Gastroesophageal sphincter (tissue), 4 donors: ENCODE results near the gene SLC1A3. TPM values are rescaled to one million over a fixed set of nuclear protein-coding genes. Genes with fewer than 3 reads are reported as not detected.

Source experiments
- ATAC-seq: fragments of 150-250 bp; one replicate; pipeline ENCODE4 v1.9.1; 2016; ENCODE audit warnings: mild to moderate bottlenecking, moderate library complexity
- H3K27ac ChIP-seq, 4 donors: fragments of 200-600 bp; sonication (generic) in 3 of 4; 1 replicate in 3 of 4; 2 replicates in 1 of 4; pipeline ENCODE4 v1.5.1; 2016 to 2019
- H3K27me3 ChIP-seq: fragments of 200-600 bp; sonication (generic); one replicate; pipeline ENCODE4 v1.5.1; 2019
- H3K36me3 ChIP-seq, 2 donors: fragments of 200-600 bp; sonication (generic); one replicate each; pipeline ENCODE4 v1.5.1; 2019; ENCODE audit warnings: control low read depth in 1 of 2
- H3K4me1 ChIP-seq, 3 donors: fragments of 200-600 bp; sonication (generic); 1 replicate in 2 of 3; 2 replicates in 1 of 3; pipeline ENCODE4 v1.5.1; 2016 to 2019; ENCODE audit warnings: control low read depth in 2 of 3
- H3K4me3 ChIP-seq, 2 donors: fragments of 200-600 bp; sonication (generic); one replicate each; pipeline ENCODE4 v1.5.1; 2019; ENCODE audit warnings: mild to moderate bottlenecking in 1 of 2, moderate library complexity in 1 of 2
- H3K9me3 ChIP-seq, 3 donors: fragments of 200-600 bp; sonication (generic); one replicate each; pipeline ENCODE4 v1.5.1; 2017 to 2019; ENCODE audit warnings: control low read depth in 2 of 3
- CTCF ChIP-seq, 4 experiments: fragments of 200-600 bp in 2 of 4; fragments of 450-650 bp in 2 of 4; sonication (generic) in 1 of 4; IDR thresholded peaks; one replicate each; pipeline ENCODE4 v1.5.1; 2017 to 2019; ENCODE audit warnings: antibody characterized with exemption in 4 of 4, mild to moderate bottlenecking in 2 of 4, moderate library complexity in 2 of 4
- EP300 ChIP-seq: sonication (generic); formaldehyde crosslinking; IDR thresholded peaks from one replicate; pipeline ENCODE4 v1.6.1; 2017; ENCODE audit warnings: antibody characterized with exemption, mild to moderate bottlenecking
- POLR2A ChIP-seq, 2 donors: fragments of 450-650 bp; IDR thresholded peaks; one replicate each; pipeline ENCODE4 v1.6.1; 2017; ENCODE audit warnings: antibody characterized with exemption in 2 of 2, mild to moderate bottlenecking in 2 of 2, moderate library complexity in 1 of 2
- POLR2AphosphoS5 ChIP-seq: sonication (generic); formaldehyde crosslinking; IDR thresholded peaks from one replicate; pipeline ENCODE4 v1.6.1; 2017; ENCODE audit warnings: antibody characterized with exemption
- WGBS, 2 donors: methylation state at CpG; one replicate each; pipeline ENCODE4 v1.1.5; 2018; ENCODE audit warnings: low coverage in 1 of 2; 5-methylcytosine and 5-hydroxymethylcytosine counted together
- small RNA-seq, 4 donors: library from RNA; depleted of rRNA; stranded (forward); fragments of <200 nt; gene quantifications; one replicate each; pipeline ENCODE3, GENCODE V24; 2016
- total RNA-seq, 4 donors: library from RNA; depleted of rRNA; stranded (reverse); fragments of >200 nt; gene quantifications; one replicate each; pipeline ENCODE4 v1.1.0, GENCODE V29; 2016

Gene SLC1A3
- total RNA-seq, 4 donors from 2014 or later = 8.9 to 24.6 (median 16.4) TPM

- H3K9me3 ChIP-seq = no peaks in the 10 kb centered on the region
- WGBS, 2 donors = 100% methylated on average over 1 to 3 of the region's 6 CpGs
- ATAC-seq = no peak
- TF ChIP-seq EP300 = no peak
- TF ChIP-seq POLR2AphosphoS5 = no peak
- no peak for TF ChIP-seq POLR2A (IDR thresholded peaks at IDR 0.05)
- TF ChIP-seq CTCF (IDR thresholded peaks at IDR 0.05) = no peak
- H3K4me3 ChIP-seq = no peak overlapping the region
- H3K36me3 ChIP-seq = no peaks in the 10 kb centered on the region
- H3K4me1 ChIP-seq = peaks cover 0 to 5% (median 0%) of the 10 kb centered on the region in 3 donors
- H3K27ac ChIP-seq = no peak overlapping the region
- H3K27me3 ChIP-seq = peaks cover 8% of the 10 kb centered on the region
These were observed 124.3 kb downstream of the SLC1A3 start for GRCh38 chr5:36730537-36731216.

GRCh38 chr5:36733183-36733582, 126.8 kb downstream of the SLC1A3 start:
- Histone ChIP-seq H3K27me3 (peaks cover 8% of the 10 kb centered on the region), H3K4me1 (peaks cover 0 to 5% (median 0%) of the 10 kb centered on the region in 3 donors), H3K36me3 (no peaks in the 10 kb centered on the region), H3K4me3 (no peak overlapping the region), H3K27ac (no peak overlapping the region), H3K9me3 (no peaks in the 10 kb centered on the region)
- TF ChIP-seq POLR2A (IDR thresholded peaks at IDR 0.05) (no peak), EP300 (no peak)
- 79 to 85% methylated on average over 5 of the region's 5 CpGs for WGBS, 2 donors
- ATAC-seq = no peak

GRCh38 chr5:36734422-36734821, 128.0 kb downstream of the SLC1A3 start:
- WGBS, 2 donors = 9 to 22% methylated on average over 3 to 4 of the region's 4 CpGs
- H3K36me3 ChIP-seq = no peaks in the 10 kb centered on the region
- no peaks in the 10 kb centered on the region for H3K9me3 ChIP-seq
- H3K27me3 ChIP-seq = peaks cover 8% of the 10 kb centered on the region
- TF ChIP-seq EP300 (no peak), POLR2A (IDR thresholded peaks at IDR 0.05) (no peak), CTCF (IDR thresholded peaks at IDR 0.05) (peak in 1 of 4 experiments; percentile 29), POLR2AphosphoS5 (no peak)
- H3K4me3 ChIP-seq = no peak overlapping the region
- ATAC-seq = no peak
- no peak overlapping the region for H3K27ac ChIP-seq
- H3K4me1 ChIP-seq = peaks cover 0 to 1% (median 0%) of the 10 kb centered on the region in 3 donors

GRCh38 chr5:36735891-36736290, 129.5 kb downstream of the SLC1A3 start:
- Histone ChIP-seq H3K4me1 (peaks cover 0 to 9% (median 0%) of the 10 kb centered on the region in 3 donors), H3K27ac (no peak overlapping the region), H3K9me3 (no peaks in the 10 kb centered on the region), H3K4me3 (no peak overlapping the region), H3K27me3 (peaks cover 8% of the 10 kb centered on the region), H3K36me3 (no peaks in the 10 kb centered on the region)
- TF ChIP-seq POLR2AphosphoS5 = no peak
- no peak for TF ChIP-seq POLR2A (IDR thresholded peaks at IDR 0.05)
- TF ChIP-seq EP300 = no peak
- TF ChIP-seq CTCF (IDR thresholded peaks at IDR 0.05) = no peak
- no peak for ATAC-seq

Small RNA genes lying within 50 kb of the gene (small RNA-seq; reads per million reads assigned to genes)
- 0 reads per million in 4 donors for gene AC010631.1
